ENCODE measurements around the gene GGTLC2. TPM values are rescaled to one million over a fixed set of nuclear protein-coding genes. Genes with fewer than 3 reads are reported as not detected.

The GGTLC2 gene
- total and polyA plus RNA-seq, 2 experiments from 2014 or later = not detected

DNA sequence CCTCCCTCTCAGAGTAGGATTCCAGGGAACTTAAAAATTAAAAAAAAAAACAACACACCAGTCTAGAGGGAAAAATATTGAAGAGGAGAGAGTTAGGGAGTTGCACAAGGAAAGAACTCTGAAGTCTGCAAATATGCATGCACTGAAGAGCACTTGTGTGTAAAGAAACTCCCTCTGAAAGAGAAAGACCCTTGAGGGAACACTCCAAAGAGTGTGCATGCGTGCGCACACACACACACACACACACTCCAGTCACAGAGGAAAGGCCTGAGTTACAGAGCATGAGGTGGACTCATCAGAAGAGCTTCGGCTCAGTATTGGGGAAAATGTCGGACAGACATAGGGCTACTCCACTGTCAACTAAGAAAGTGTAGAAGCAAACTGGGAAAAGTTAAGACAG, 30.1 kb downstream of the GGTLC2 start:
- H3K27me3 ChIP-seq (replicated peaks; ENCODE audit: insufficient read depth) = peaks cover 46% of the 10 kb centered on the region
- no peaks in the 10 kb centered on the region for H3K79me2 ChIP-seq (ENCODE audit: insufficient read depth)
- H3K9me3 ChIP-seq (ENCODE audit: low read depth) = no peaks in the 10 kb centered on the region
- no peaks in the 10 kb centered on the region for H3K4me1 ChIP-seq (ENCODE audit: insufficient read depth)
- H2AFZ ChIP-seq = no peak overlapping the region
- H3K4me2 ChIP-seq (ENCODE audit: unreplicated experiment) = no peak overlapping the region
- 53 to 62% methylated on average over 4 of the region's 4 CpGs for WGBS, 2 experiments (ENCODE audit: low coverage in 1 of 2, low lambda C conversion rate in 2 of 2, missing lambda C conversion rate in 2 of 2)
- no peak overlapping the region for H3K27ac ChIP-seq
- no peak for TF ChIP-seq EZH2phosphoT487 (IDR thresholded peaks at IDR 0.05; ENCODE audit: insufficient read depth, low read depth)
- no peak for TF ChIP-seq EZH2 (IDR thresholded peaks at IDR 0.05; ENCODE audit: insufficient read depth, poor library complexity, severe bottlenecking)
- H4K20me1 ChIP-seq (ENCODE audit: insufficient read depth) = no peaks in the 10 kb centered on the region
- no peaks in the 10 kb centered on the region for H3K36me3 ChIP-seq (ENCODE audit: low read depth)
- in situ Hi-C loops (cut with MboI) = no loop called here
- no peaks in the 10 kb centered on the region for H3F3A ChIP-seq (ENCODE audit: insufficient read depth)
- no peak overlapping the region for H3K4me3 ChIP-seq
- H3K9me2 ChIP-seq (ENCODE audit: insufficient read depth) = no peaks in the 10 kb centered on the region
- H3K9ac ChIP-seq = no peak overlapping the region
- DNase-seq = no peak

DNA sequence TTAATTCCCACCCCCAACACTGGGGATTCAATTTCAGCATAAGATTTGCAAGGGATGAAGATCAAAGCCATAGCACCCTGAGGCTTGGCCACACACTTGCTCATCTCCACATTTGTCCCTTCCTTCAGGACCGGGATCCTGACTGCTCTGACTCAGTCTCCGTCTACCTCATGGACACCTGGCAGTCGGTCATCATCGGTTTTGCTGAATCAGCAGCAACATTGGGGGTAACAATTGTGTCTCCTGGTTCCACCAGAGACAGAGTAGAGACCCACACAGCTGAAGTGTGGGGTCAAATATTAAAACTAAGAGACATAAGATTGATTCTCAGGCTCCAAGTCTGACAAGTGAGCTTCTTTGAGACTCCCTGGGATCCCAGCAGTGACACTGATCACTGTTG, 34.6 kb downstream of the GGTLC2 start:
- H3K4me2 ChIP-seq (ENCODE audit: unreplicated experiment) = no peak overlapping the region
- no peak overlapping the region for H2AFZ ChIP-seq
- no peak for DNase-seq
- no peaks in the 10 kb centered on the region for H3K9me3 ChIP-seq (ENCODE audit: low read depth)
- 28 to 31% methylated on average over 4 of the region's 4 CpGs for whole genome bisulfite sequencing, 2 experiments (ENCODE audit: low coverage in 1 of 2, low lambda C conversion rate in 2 of 2, missing lambda C conversion rate in 2 of 2)
- no peaks in the 10 kb centered on the region for H3K79me2 ChIP-seq (ENCODE audit: insufficient read depth)
- in situ Hi-C loops (cut with MboI) = no loop called here
- no peak for TF ChIP-seq EZH2phosphoT487 (IDR thresholded peaks at IDR 0.05; ENCODE audit: insufficient read depth, low read depth)
- no peak for TF ChIP-seq EZH2 (IDR thresholded peaks at IDR 0.05; ENCODE audit: insufficient read depth, poor library complexity, severe bottlenecking)
- H3K4me1 ChIP-seq (ENCODE audit: insufficient read depth) = peaks cover 8% of the 10 kb centered on the region
- H3K9me2 ChIP-seq (ENCODE audit: insufficient read depth) = no peaks in the 10 kb centered on the region
- no peaks in the 10 kb centered on the region for H3K36me3 ChIP-seq (ENCODE audit: low read depth)
- H3K4me3 ChIP-seq = no peak overlapping the region
- H3K9ac ChIP-seq = no peak overlapping the region
- no peaks in the 10 kb centered on the region for H3F3A ChIP-seq (ENCODE audit: insufficient read depth)
- H4K20me1 ChIP-seq (ENCODE audit: insufficient read depth) = no peaks in the 10 kb centered on the region
- no peak overlapping the region for H3K27ac ChIP-seq
- H3K27me3 ChIP-seq (replicated peaks; ENCODE audit: insufficient read depth) = peaks cover 26% of the 10 kb centered on the region

DNA sequence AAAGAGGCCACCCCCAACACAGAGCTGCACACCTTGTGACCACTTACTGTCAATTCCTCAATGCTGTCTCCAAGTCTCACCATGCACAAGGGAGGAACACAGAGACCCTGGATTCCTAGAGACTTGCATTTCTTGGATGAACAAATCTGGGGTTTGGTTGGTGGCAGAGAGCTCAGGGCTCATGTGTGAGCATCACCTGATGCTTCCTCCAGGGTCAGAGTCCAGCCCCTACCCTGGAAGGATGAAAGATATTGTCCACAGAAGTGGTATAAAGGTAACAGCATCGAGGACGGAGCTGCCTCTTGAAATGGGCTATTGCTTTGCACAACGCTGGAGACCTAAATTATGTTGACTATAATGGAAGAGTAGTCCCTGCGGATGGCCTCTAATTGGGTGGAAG, 36.0 kb downstream of the GGTLC2 start:
- Histone ChIP-seq H3K9me2 (ENCODE audit: insufficient read depth) (no peaks in the 10 kb centered on the region), H3K27ac (no peak overlapping the region), H2AFZ (no peak overlapping the region), H3K36me3 (ENCODE audit: low read depth) (no peaks in the 10 kb centered on the region), H4K20me1 (ENCODE audit: insufficient read depth) (no peaks in the 10 kb centered on the region), H3K9ac (no peak overlapping the region), H3F3A (ENCODE audit: insufficient read depth) (peaks cover 4% of the 10 kb centered on the region; the same call in 1 of the 2 replicates), H3K4me3 (no peak overlapping the region), H3K27me3 (replicated peaks; ENCODE audit: insufficient read depth) (peaks cover 21% of the 10 kb centered on the region; the same call in 1 of the 2 replicates), H3K4me2 (ENCODE audit: unreplicated experiment) (no peak overlapping the region), H3K9me3 (ENCODE audit: low read depth) (no peaks in the 10 kb centered on the region), H3K79me2 (ENCODE audit: insufficient read depth) (no peaks in the 10 kb centered on the region), H3K4me1 (ENCODE audit: insufficient read depth) (peaks cover 8% of the 10 kb centered on the region)
- DNase-seq = no peak
- in situ Hi-C loops (cut with MboI) = no loop called here
- no peak for TF ChIP-seq EZH2 (IDR thresholded peaks at IDR 0.05; ENCODE audit: insufficient read depth, poor library complexity, severe bottlenecking)
- TF ChIP-seq EZH2phosphoT487 (IDR thresholded peaks at IDR 0.05; ENCODE audit: insufficient read depth, low read depth) = no peak
- 46 to 66% methylated on average over 4 of the region's 4 CpGs for WGBS, 2 experiments (ENCODE audit: low coverage in 1 of 2, low lambda C conversion rate in 2 of 2, missing lambda C conversion rate in 2 of 2)

DNA sequence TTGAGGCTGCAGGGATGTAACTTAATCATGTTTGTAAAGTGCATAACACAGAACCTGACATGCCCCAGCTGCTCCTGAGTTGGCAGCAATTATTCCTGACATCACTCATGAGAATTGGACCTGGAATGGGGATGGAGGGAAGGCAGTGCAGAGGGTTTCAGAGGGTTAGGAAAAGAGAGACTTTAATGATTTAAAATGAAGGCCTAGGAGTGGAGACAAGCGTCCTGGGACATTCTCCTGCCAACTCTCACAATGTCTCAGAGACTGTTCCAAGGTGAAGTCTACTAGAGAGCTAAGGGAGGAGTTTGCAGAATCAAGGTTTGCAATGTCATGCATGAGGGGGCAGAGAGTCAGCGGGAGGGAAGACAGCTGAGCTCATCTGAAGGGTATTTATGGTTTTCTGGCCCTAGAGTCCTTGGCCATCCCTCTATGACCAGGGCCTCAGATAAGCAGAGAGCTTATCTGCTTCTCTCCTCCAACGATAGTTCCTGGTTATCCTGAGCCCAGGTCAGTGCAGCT, 36.9 kb downstream of the GGTLC2 start:
- Histone ChIP-seq H3K9me2 (ENCODE audit: insufficient read depth) (no peaks in the 10 kb centered on the region), H3K36me3 (ENCODE audit: low read depth) (no peaks in the 10 kb centered on the region), H4K20me1 (ENCODE audit: insufficient read depth) (no peaks in the 10 kb centered on the region), H3K79me2 (ENCODE audit: insufficient read depth) (no peaks in the 10 kb centered on the region), H3K27ac (no peak overlapping the region), H3F3A (ENCODE audit: insufficient read depth) (peaks cover 4% of the 10 kb centered on the region; the same call in 1 of the 2 replicates), H2AFZ (no peak overlapping the region), H3K9me3 (ENCODE audit: low read depth) (no peaks in the 10 kb centered on the region), H3K4me3 (no peak overlapping the region), H3K4me1 (ENCODE audit: insufficient read depth) (peaks cover 8% of the 10 kb centered on the region), H3K9ac (no peak overlapping the region), H3K27me3 (replicated peaks; ENCODE audit: insufficient read depth) (peaks cover 13% of the 10 kb centered on the region; the same call in 1 of the 2 replicates), H3K4me2 (ENCODE audit: unreplicated experiment) (no peak overlapping the region)
- 25 to 33% methylated on average over 3 of the region's 3 CpGs for WGBS, 2 experiments (ENCODE audit: low coverage in 1 of 2, low lambda C conversion rate in 2 of 2, missing lambda C conversion rate in 2 of 2)
- DNase-seq = peak; percentile 51
- in situ Hi-C loops (cut with MboI) = no loop called here
- no peak for TF ChIP-seq EZH2 (IDR thresholded peaks at IDR 0.05; ENCODE audit: insufficient read depth, poor library complexity, severe bottlenecking)
- no peak for TF ChIP-seq EZH2phosphoT487 (IDR thresholded peaks at IDR 0.05; ENCODE audit: insufficient read depth, low read depth)
